Measurements from ENCODE around the gene RAB22A. TPM values are rescaled to one million over a fixed set of nuclear protein-coding genes. Genes with fewer than 3 reads are reported as not detected.

The RAB22A gene
- total RNA-seq, 1 donor from 2014 or later, result 21.3 TPM

DNA sequence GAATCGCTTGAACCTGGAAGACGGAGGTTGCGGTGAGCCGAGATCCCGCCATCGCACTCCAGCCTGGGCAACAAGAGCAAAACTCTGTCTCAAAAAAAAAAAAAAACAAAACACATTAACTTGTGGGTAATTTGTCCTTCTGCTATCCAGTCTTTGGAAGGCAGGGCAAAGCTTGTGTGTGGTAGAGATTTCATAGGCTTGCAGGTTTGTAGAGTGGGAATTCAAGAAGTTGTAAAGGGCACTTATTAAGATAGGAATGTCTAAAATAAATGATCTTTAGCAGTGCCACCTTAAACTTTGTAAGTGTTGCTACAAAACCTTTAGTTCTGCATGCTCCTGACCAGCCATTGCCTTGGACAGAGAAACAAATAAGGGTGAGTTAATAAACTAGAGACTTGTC lies 87.9 kb downstream of the RAB22A start:
- peaks cover 30% of the 10 kb centered on the region for H3K4me1 Mint-ChIP-seq (ENCODE audit: unreplicated experiment)
- H3K27me3 Mint-ChIP-seq (ENCODE audit: unreplicated experiment), result no peaks in the 10 kb centered on the region
- TF ChIP-seq, protein P1, sequence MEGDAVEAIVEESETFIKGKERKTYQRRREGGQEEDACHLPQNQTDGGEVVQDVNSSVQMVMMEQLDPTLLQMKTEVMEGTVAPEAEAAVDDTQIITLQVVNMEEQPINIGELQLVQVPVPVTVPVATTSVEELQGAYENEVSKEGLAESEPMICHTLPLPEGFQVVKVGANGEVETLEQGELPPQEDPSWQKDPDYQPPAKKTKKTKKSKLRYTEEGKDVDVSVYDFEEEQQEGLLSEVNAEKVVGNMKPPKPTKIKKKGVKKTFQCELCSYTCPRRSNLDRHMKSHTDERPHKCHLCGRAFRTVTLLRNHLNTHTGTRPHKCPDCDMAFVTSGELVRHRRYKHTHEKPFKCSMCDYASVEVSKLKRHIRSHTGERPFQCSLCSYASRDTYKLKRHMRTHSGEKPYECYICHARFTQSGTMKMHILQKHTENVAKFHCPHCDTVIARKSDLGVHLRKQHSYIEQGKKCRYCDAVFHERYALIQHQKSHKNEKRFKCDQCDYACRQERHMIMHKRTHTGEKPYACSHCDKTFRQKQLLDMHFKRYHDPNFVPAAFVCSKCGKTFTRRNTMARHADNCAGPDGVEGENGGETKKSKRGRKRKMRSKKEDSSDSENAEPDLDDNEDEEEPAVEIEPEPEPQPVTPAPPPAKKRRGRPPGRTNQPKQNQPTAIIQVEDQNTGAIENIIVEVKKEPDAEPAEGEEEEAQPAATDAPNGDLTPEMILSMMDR (IDR thresholded peaks at IDR 0.05), result no peak
- no peak for DNase-seq (ENCODE audit: extremely low spot score, unreplicated experiment)
- H3K9me3 Mint-ChIP-seq (ENCODE audit: unreplicated experiment), result no peaks in the 10 kb centered on the region
- H3K4me3 Mint-ChIP-seq (ENCODE audit: unreplicated experiment), result no peak overlapping the region
- no peaks in the 10 kb centered on the region for H3K36me3 Mint-ChIP-seq (ENCODE audit: unreplicated experiment)
- H3K27ac Mint-ChIP-seq (ENCODE audit: unreplicated experiment), result no peak overlapping the region

DNA sequence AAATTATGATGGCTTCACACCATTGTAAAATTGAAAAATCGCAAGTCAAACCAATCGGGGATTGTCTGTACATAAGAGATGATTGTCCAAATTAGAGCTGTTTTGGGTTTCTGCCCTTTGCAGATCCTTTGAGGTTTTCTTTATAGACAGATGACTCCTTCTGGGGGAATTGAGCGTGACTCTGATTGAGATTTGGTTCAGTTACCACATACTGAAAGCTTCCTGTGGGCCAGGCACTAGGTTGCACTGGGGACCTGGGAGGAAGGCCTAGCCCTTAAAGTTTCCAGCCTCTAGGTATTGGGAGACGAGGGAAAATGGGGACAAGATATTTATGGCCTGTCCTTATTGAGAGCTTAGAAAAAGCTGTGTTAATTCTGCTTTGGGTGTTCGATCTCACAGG lies 88.7 kb downstream of the RAB22A start:
- TF ChIP-seq, protein P1 (IDR thresholded peaks at IDR 0.05), result no peak
- Mint-ChIP-seq H3K9me3 (ENCODE audit: unreplicated experiment) (no peaks in the 10 kb centered on the region), H3K27ac (ENCODE audit: unreplicated experiment) (no peak overlapping the region), H3K36me3 (ENCODE audit: unreplicated experiment) (no peaks in the 10 kb centered on the region), H3K4me3 (ENCODE audit: unreplicated experiment) (no peak overlapping the region), H3K4me1 (ENCODE audit: unreplicated experiment) (peaks cover 24% of the 10 kb centered on the region), H3K27me3 (ENCODE audit: unreplicated experiment) (no peaks in the 10 kb centered on the region)
- no peak for DNase-seq (ENCODE audit: extremely low spot score, unreplicated experiment)

DNA sequence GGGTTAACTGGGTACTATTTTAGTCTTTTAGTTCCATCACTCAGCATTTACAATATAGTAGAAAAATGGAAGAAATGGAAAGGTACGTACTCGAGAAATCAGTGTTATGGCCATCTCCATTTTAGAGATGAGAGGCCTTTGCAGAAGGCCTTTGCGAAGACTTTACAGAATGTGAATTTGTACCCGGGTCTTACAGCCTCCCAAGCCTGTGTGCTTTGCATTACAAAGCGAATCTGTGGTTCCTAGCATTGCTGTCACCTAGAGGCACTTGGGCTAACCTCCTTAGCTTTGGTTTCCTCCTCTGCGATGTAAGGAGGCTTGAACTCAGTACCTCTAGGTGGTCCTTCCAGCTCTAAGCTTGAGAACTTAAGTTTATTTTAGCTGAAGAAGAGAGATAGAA lies 90.4 kb downstream of the RAB22A start:
- Mint-ChIP-seq H3K4me3 (ENCODE audit: unreplicated experiment) (no peak overlapping the region), H3K9me3 (ENCODE audit: unreplicated experiment) (no peaks in the 10 kb centered on the region), H3K4me1 (ENCODE audit: unreplicated experiment) (peaks cover 12% of the 10 kb centered on the region), H3K27me3 (ENCODE audit: unreplicated experiment) (no peaks in the 10 kb centered on the region), H3K27ac (ENCODE audit: unreplicated experiment) (no peak overlapping the region), H3K36me3 (ENCODE audit: unreplicated experiment) (no peaks in the 10 kb centered on the region)
- DNase-seq (ENCODE audit: extremely low spot score, unreplicated experiment), result no peak
- TF ChIP-seq, protein P1 (IDR thresholded peaks at IDR 0.05), result no peak

DNA sequence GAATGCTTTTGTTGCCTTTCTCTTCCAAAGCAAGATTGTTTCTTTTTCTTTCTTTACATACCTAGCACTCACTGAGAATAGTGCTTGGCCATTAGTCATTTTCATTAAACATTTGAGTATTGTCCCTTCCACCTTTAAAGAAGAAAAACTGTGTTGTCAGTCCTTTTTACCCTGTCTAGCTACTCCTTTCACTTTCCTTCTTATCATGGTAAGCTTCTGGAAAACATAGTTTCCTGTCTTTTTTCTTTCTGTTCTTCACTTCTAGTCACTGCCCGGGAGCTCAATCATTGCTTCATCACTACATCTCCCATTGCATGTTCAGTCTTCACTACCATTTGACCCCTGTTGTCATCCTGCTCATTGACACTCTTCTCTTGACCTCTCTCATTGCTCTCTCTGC lies 91.6 kb downstream of the RAB22A start:
- H3K27me3 Mint-ChIP-seq (ENCODE audit: unreplicated experiment), result no peaks in the 10 kb centered on the region
- no peak for DNase-seq (ENCODE audit: extremely low spot score, unreplicated experiment)
- H3K9me3 Mint-ChIP-seq (ENCODE audit: unreplicated experiment), result no peaks in the 10 kb centered on the region
- no peak overlapping the region for H3K4me3 Mint-ChIP-seq (ENCODE audit: unreplicated experiment)
- H3K36me3 Mint-ChIP-seq (ENCODE audit: unreplicated experiment), result no peaks in the 10 kb centered on the region
- TF ChIP-seq, protein P1 (IDR thresholded peaks at IDR 0.05), result no peak
- no peak overlapping the region for H3K27ac Mint-ChIP-seq (ENCODE audit: unreplicated experiment)
- H3K4me1 Mint-ChIP-seq (ENCODE audit: unreplicated experiment), result peaks cover 8% of the 10 kb centered on the region

DNA sequence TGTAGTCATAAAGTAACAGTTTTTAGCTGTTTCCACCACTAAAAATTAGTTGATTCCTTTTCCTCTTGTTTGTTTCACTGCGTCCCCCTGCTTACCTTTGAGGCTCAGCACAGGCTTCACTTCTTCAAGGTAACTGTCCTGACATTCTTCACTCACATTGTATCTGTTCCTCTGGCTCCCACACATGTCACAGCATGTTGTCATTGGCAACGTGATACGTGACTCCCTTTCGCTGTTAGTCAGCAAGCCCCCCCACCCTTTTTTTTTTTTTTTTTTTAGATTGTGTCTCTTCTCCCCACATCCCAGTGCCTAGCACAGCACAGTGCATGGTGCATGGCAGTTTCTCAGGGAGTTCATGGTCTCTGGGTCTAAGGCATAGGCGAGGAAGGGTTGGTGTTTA lies 92.8 kb downstream of the RAB22A start:
- Mint-ChIP-seq H3K4me1 (ENCODE audit: unreplicated experiment) (peaks cover 5% of the 10 kb centered on the region), H3K36me3 (ENCODE audit: unreplicated experiment) (no peaks in the 10 kb centered on the region), H3K27me3 (ENCODE audit: unreplicated experiment) (no peaks in the 10 kb centered on the region), H3K9me3 (ENCODE audit: unreplicated experiment) (no peaks in the 10 kb centered on the region), H3K27ac (ENCODE audit: unreplicated experiment) (no peak overlapping the region), H3K4me3 (ENCODE audit: unreplicated experiment) (no peak overlapping the region)
- DNase-seq (ENCODE audit: extremely low spot score, unreplicated experiment), result no peak
- TF ChIP-seq, protein P1 (IDR thresholded peaks at IDR 0.05), result no peak
